Endothelial cell of hepatic sinusoid (primary cell): ENCODE data around the gene FXYD1.
"Not testable (repeated sequence)": the region's sequence is repeated elsewhere in the genome, so short reads cannot be mapped to it uniquely, and the experiment has no call there.

Experiments
- in situ Hi-C: cut with HindIII; loops from 2 replicates; pipeline ENCODE4 v1.10.0; 2017; ENCODE audit warnings: low sequenced_read_pairs

Gene FXYD1

GRCh38 chr19:35138305-35138892, at the start of gene FXYD1:
Gene FXYD1 (plus strand): TSS chr19:35138824. CDS start chr19:35140080, 1,256 bp downstream.
- in situ Hi-C loops: no loop called here

- in situ Hi-C loops: no loop called here
Observed at GRCh38 chr19:35089554-35089953, 49.1 kb upstream of the FXYD1 start.

- in situ Hi-C loops: no loop called here
Observed at GRCh38 chr19:35090160-35090505, 48.5 kb upstream of the FXYD1 start.

- in situ Hi-C loops: no loop called here
Observed at GRCh38 chr19:35090506-35091214, 48.0 kb upstream of the FXYD1 start.

GRCh38 chr19:35093430-35093829, 45.2 kb upstream of the FXYD1 start:
- in situ Hi-C loops: no loop called here

- in situ Hi-C loops: no loop called here
Observed at GRCh38 chr19:35093941-35094647, 44.5 kb upstream of the FXYD1 start.

GRCh38 chr19:35094656-35095055, 44.0 kb upstream of the FXYD1 start:
- in situ Hi-C loops: no loop called here

GRCh38 chr19:35095667-35096368, 42.8 kb upstream of the FXYD1 start:
- in situ Hi-C loops: no loop called here

- in situ Hi-C loops: no loop called here
Observed at GRCh38 chr19:35098413-35099049, 40.1 kb upstream of the FXYD1 start.

- in situ Hi-C loops: no loop called here
Observed at GRCh38 chr19:35099155-35099896, 39.3 kb upstream of the FXYD1 start.

- in situ Hi-C loops: no loop called here
Observed at GRCh38 chr19:35099897-35100275, 38.7 kb upstream of the FXYD1 start.

- in situ Hi-C loops: no loop called here
Observed at GRCh38 chr19:35100588-35101533, 37.8 kb upstream of the FXYD1 start.

GRCh38 chr19:35101949-35102348, 36.7 kb upstream of the FXYD1 start:
- in situ Hi-C loops: not testable (repeated sequence)

- in situ Hi-C loops: not testable (repeated sequence)
Observed at GRCh38 chr19:35103614-35104013, 35.0 kb upstream of the FXYD1 start.

- in situ Hi-C loops: no loop called here
Observed at GRCh38 chr19:35104361-35104760, 34.3 kb upstream of the FXYD1 start.

- in situ Hi-C loops: no loop called here
Observed at GRCh38 chr19:35105047-35105410, 33.6 kb upstream of the FXYD1 start.

GRCh38 chr19:35105411-35106290, 33.0 kb upstream of the FXYD1 start:
- in situ Hi-C loops: no loop called here

GRCh38 chr19:35106291-35106583, 32.4 kb upstream of the FXYD1 start:
- in situ Hi-C loops: no loop called here
